ENCODE results near the gene C1orf159.

- TF ChIP-seq POLR2AphosphoS5 (IDR thresholded peaks at IDR 0.05; ENCODE audit: borderline replicate concordance, low read depth, low read length) = no peak
- no peak for TF ChIP-seq FOXP2 (optimal IDR thresholded peaks at IDR 0.05; ENCODE audit: control extremely low read depth, extremely low read length, insufficient read depth)
These were observed 23.6 kb downstream of the C1orf159 start for GRCh38 chr1:1092149-1092855.
